GM12892 (cell line): ENCODE measurements around the gene DGCR2.

Experiments
- DNase-seq: peaks from one replicate; pipeline ENCODE4 v3.0.0; 2011; ENCODE audit not compliant: insufficient read length
- FAIRE-seq: peaks from 2 replicates; lab custom pipeline; 2011; peaks lifted over from hg19 to GRCh38; lab: Jason Lieb, UNC
- POLR2A ChIP-seq: IDR thresholded peaks from 2 replicates; pipeline ENCODE4 v1.6.1; 2011; ENCODE audit warnings: low read depth, low read length, control low read depth
- POLR2AphosphoS5 ChIP-seq: IDR thresholded peaks from 2 replicates; pipeline ENCODE4 v1.6.1; 2011; ENCODE audit warnings: low read depth, low read length, control low read depth
- TAF1 ChIP-seq: IDR thresholded peaks from 2 replicates; pipeline ENCODE4 v1.6.1; 2011; ENCODE audit warnings: low read depth, mild to moderate bottlenecking, control low read depth, low read length, borderline replicate concordance

DGCR2 gene

DNA sequence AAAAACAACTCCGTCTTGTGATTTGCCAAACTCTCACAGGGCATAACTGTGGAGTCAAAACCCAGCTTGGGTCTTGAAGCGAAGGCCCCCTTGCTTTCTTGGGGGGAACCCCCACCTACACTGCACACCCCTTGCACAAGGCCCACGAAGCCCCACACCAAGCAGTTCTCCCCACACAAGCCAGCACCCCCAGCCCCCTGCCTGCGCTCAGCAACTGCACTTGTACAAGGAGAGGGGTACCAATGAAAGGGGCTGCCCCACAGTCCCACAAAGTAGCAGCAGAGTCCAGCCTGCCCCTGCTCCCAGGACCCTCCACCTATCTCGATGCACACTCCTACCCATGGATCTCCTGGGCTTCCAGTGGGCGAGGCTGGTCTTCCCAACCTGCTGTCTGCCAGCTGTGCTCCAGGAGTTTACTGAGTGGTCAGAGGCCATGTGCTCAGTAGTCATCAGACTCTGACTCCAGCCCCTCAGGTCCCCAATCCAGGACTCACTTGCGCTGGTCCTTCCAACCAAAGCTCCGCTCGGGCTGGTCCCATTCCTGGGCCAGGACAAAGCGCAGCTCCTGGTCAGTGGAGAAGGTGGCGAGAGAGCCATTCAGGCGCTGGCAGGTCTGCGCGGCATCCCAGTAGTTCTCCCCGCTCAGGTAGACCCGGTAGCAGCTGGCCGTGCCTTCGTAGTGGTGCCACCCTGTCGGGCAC is 57.7 kb downstream of the DGCR2 start:
- TF ChIP-seq POLR2A (no peak), TAF1 (no peak), POLR2AphosphoS5 (no peak)
- FAIRE-seq, result no peak
- DNase-seq, result no peak

DNA sequence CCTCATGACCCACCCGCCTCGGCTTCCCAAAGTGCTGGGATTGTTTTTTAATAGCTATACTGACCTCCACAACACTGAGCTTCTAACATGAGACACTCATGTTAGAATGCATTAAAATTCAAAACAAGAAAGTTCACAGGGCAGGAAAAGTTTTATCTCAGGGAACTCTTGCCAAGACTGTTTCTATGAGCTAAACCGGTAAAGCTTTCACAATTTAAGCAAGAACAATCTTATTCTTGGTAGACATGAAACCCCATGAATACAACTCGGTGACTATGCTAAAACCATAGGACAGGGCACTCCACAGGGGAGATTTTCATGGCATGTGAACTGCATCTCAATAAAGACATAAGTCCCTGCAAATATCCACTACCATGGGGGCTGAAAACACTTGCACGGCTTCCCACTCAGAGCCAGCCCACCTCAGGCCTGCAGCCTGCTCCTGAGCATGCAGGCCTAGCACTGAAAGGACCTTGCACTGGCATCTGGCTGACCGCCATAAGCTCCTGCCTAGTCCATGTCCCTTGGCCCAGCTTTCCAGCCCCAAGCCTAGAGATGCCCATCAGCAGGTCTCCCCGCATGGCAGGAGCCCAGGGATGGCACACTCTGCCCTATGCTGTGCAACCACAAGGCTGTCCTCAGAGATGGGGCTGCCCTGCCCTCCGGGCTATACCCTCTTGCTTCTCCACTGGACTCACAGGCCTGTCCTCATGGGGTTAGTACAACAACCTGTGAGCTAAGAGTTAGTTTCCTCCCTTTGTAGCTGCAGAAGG is 58.4 kb downstream of the DGCR2 start:
- no peak for FAIRE-seq
- no peak for TF ChIP-seq POLR2AphosphoS5
- no peak for TF ChIP-seq TAF1
- no peak for TF ChIP-seq POLR2A
- DNase-seq, result no peak

DNA sequence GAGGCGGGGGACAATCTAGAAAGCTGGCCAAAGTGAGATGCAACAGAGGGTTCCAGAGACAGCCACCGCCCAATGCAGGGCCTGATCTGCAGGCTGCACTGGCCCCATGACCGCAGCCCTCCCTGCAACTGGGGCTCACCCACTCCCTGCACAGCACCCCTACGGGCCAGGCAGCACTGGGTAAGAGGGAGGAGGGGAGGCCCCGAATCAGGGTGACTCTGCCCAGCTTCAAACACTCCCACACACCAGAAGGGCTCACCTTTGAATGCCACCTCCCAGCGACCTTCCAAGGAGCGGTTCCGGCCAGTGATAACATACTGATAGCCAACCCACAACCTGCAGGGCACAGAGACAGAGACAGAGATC is 59.3 kb downstream of the DGCR2 start:
- no peak for FAIRE-seq
- no peak for TF ChIP-seq POLR2A
- TF ChIP-seq POLR2AphosphoS5, result no peak
- no peak for TF ChIP-seq TAF1
- no peak for DNase-seq

DNA sequence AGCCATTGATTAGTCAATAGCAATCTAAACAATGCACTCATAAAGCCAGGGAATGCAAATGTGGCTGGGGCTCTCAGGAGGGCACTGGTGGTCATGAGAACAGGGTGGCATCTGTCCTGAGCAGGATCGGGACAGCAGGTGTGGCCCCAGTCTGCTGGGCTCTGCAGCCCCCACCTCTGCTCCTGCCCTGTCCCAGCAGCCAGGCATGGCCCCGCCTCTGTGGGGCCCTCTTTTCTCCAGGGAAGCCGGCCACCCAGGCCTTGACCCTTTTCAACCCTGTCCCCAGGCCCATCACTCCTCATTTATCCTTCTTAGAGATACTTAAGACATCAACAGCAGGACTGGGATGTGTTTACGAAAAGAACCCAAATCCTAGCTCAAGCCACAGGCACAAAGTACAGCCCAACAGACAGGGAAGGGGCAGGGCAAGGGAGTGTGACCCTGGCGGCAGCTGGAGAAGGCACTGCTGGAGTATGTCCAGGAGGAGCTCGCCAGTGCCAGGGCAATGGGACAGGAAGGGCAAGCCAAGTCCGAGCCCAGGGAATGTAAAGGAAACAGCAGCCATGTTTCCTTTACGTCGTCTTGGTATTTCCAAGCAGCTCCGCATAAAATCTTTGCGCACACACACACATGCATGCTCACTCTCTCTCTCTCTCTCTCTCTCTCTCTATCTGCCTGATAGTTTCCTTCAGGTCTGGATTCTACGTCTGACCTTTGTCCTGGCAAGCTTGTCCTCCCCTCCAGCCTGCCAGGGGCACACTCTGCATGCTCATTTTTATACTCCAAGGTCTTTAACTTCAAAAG is 59.9 kb downstream of the DGCR2 start:
- no peak for FAIRE-seq
- TF ChIP-seq TAF1, result no peak
- TF ChIP-seq POLR2AphosphoS5, result no peak
- TF ChIP-seq POLR2A, result no peak
- DNase-seq, result no peak

DNA sequence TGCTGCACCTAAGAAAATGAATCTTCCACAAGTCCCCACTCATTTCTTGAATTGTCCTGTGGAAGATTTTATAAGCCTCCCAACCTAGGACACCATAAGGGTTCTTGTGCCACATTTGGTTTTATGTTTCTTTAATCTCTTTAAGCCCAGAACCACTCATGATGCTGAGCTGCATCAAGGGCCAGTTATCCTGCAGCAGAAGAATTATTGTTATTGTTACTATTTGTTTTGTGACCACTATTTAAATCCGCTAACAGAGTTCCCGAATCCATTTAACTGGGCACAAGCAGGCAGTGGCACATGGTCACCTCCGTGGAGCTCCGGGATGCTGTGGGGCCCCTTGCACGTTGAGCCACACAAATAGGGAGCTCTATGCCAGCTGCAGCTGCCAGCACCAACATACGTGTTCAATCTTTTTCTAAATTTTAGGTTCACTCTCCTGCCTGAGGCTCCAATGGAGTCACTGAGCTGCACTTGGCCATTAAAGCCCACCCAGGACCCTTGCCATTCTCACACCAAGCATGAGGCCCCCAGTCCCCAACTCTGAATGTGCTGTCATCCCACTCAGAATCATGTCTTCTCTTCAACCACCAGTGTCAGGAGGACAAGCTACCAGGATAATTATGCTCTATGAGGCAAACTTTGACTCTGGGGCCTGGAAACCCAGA is 60.6 kb downstream of the DGCR2 start:
- FAIRE-seq (no peak), DNase-seq (no peak)
- no peak for TF ChIP-seq TAF1
- TF ChIP-seq POLR2A, result no peak
- no peak for TF ChIP-seq POLR2AphosphoS5

DNA sequence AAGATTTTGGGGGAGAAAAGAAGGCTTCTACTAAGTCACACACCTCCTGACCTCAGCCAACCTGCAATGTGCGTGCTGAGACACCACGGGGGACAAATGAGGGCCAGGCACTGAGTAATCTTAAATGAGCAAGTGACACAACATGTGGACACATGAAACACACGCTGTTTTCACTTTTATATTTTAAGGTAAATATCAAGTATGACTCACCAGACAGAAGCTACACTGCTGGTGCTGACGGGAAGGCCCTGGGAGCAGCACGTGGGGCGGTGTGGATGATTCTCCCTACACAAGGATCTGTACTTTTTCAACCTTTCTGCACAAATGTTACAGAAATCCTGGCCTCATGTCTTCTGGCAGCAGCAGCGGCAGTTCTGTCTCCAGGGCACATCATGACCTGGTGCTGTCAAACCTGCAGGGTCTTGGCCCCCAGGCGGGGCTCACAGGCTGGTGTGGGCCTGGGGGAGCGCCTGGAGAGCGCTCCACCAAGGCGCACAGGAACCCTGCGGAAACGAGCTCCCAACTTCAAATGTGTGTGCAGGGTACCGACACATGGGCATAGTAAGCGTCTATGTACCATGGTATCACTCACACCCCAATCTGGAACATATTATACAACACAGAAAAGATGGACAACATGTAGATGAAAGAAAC is 61.7 kb downstream of the DGCR2 start:
- no peak for DNase-seq
- no peak for FAIRE-seq
- no peak for TF ChIP-seq POLR2AphosphoS5
- TF ChIP-seq POLR2A, result no peak
- TF ChIP-seq TAF1, result no peak

DNA sequence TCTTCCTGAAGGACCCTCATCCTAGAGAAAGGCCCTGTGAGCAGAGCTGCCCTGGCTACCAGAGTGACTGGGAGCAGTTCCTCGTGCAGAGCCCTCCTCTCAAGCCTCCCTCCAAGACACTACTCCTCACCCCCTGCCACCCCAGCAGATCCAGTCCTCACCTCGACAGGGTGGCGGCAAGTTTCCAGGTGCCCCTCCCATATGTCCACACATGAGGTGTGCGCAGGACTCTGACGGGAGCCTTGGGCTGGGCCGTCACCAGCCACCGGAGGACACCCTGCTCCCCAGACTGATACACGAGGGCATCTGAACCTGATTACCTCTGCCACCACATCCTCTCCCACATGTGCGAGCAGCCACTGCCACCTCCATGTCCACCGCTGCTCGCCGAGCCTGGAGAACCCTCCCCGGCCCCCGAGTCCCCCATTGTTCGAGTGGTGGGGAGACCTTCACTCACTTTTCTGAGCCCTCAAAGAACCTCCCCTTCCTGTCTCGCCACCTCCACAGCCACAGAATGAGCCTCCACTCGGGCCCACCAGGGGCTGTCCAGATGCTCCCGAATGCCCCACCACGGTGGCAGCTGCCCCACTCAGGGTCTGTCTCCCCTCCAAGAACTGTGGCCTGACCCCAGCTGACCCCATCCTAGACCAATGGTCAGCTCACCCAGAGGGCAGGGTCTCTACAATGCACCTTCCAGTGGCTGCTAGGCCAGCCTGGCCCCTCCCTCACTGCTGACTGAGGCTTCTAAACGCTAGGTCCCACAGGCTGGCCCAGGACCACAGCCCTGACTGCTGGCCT is 62.5 kb downstream of the DGCR2 start:
- TF ChIP-seq POLR2A (no peak), TAF1 (no peak), POLR2AphosphoS5 (no peak)
- no peak for FAIRE-seq
- no peak for DNase-seq

DNA sequence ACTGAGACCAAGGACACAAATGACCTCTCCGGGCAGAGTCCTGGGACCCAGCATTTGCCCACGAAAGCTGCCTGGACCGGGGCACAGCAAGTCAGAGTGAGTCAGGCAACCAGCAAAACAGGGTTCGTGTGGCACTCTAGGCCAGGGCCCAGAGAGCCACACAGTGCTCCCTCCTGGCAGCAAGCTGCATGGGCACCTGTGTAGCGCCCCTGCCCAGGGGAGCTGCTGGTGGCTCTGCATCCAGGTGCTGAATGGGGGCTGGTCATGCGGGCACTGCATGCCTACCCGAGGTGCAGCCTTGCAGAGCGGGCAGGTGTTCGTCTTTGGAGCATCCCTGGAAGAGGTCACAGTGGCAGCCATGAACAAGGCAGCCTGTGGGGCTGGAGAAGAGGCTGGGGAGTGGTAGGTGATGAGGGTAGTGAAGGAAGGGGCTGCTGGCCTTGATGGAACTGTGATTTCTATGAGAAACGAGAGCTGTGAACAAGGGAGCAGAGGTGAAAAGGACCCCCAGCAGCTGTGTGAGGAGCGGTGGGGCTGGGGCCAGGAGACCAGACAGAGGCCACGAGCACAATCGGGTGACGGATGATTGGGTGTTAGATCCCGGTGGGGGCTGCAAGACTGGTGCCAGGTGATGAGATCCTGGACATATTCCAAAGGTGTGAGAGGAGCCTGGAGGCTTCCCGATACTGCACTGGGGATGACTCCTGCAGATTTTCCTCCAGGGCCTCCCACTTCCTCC is 63.3 kb downstream of the DGCR2 start:
- DNase-seq (no peak), FAIRE-seq (no peak)
- TF ChIP-seq TAF1, result no peak
- TF ChIP-seq POLR2A, result no peak
- TF ChIP-seq POLR2AphosphoS5, result no peak

DNA sequence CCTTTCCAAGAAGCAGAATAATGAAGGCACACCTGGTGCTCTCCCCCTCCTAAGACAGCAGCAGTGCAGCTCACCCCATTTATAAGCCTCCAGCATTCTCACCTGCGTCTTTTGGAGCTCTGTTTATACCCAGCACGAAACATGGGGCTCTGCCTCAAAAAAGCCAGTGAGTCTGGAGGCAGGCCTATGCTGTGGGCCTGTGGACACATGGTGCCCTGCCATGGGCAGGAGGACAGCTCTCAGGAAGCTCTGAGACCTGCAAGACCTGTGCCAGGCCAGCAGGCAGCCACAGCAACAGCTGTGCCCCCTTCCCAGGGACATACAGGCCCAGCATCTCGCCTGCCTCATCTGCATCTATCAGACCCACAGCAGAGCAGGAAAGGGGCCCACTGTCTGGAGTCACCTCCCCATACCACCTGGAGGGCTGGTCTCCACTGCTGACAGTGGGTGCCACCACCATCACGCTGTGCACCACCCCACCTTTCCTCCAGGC is 64.2 kb downstream of the DGCR2 start:
- DNase-seq (no peak), FAIRE-seq (no peak)
- TF ChIP-seq POLR2A, result no peak
- TF ChIP-seq TAF1, result no peak
- no peak for TF ChIP-seq POLR2AphosphoS5

DNA sequence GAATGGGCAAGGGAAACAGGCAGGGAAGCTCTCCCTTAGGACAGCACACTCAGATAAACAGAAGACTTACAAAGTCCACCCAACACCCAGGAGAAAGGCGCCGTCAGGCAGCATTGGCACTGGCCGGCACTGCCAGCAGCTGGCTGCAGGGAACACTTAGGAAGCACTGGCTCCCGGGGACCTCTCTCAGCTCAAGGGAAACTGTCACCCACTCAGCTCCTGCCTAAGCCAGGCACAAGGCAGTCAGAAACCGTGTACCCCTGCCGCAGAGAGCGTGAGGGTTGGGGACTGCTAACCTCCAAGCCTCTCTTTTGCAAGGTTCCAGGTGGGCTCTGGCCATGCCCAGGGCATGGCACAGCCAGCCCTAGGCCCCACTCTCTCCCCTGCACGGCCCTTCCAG is 64.7 kb downstream of the DGCR2 start:
- no peak for TF ChIP-seq POLR2AphosphoS5
- no peak for TF ChIP-seq TAF1
- no peak for TF ChIP-seq POLR2A
- no peak for DNase-seq

More for the DNA sequence above, 64.7 kb downstream of the DGCR2 start:
- no peak for FAIRE-seq
